Fibroblast of lung (primary cell): ENCODE results near the gene LGI1.

Experiments
- CTCF ChIP-seq, 2 donors: IDR thresholded peaks in 1 of 2; conservative IDR thresholded peaks in 1 of 2; 1 replicate in 1 of 2; 2 replicates in 1 of 2; pipeline ENCODE4 v1.5.1; 2011 to 2012; ENCODE audit warnings: low read length in 2 of 2, control low read depth in 1 of 2, inconsistent platforms in 1 of 2, low read depth in 1 of 2, mild to moderate bottlenecking in 1 of 2
- EZH2 ChIP-seq: IDR thresholded peaks from 2 replicates; pipeline ENCODE4 v1.5.1; 2012; ENCODE audit warnings: low read length, control low read depth, mild to moderate bottlenecking; ENCODE audit errors: missing control alignments

- peak in 1 of 2 donors; percentile 21 for TF ChIP-seq CTCF (conservative IDR thresholded peaks at IDR 0.05 in 1 of 2, IDR thresholded peaks at IDR 0.05 in 1 of 2; ENCODE audit: low read depth in 1 of 2, low read length in 2 of 2)
- TF ChIP-seq EZH2: no peak
These were observed 600 bp upstream of the LGI1 start for GRCh38 chr10:93757136-93757535.
